Activated T-cell treated with anti-CD3 and anti-CD28 coated beads, Interleukin-2, amount 50 U/mL, for 1 hour (primary cell): ENCODE results near the gene RASA4B.
"Not testable (repeated sequence)": the region's sequence is repeated elsewhere in the genome, so short reads cannot be mapped to it uniquely, and the experiment has no call there.

ENCODE experiments used
- DNase-seq: peaks from one replicate; pipeline ENCODE4 v3.0.0-alpha.2; 2020

Gene RASA4B

DNA sequence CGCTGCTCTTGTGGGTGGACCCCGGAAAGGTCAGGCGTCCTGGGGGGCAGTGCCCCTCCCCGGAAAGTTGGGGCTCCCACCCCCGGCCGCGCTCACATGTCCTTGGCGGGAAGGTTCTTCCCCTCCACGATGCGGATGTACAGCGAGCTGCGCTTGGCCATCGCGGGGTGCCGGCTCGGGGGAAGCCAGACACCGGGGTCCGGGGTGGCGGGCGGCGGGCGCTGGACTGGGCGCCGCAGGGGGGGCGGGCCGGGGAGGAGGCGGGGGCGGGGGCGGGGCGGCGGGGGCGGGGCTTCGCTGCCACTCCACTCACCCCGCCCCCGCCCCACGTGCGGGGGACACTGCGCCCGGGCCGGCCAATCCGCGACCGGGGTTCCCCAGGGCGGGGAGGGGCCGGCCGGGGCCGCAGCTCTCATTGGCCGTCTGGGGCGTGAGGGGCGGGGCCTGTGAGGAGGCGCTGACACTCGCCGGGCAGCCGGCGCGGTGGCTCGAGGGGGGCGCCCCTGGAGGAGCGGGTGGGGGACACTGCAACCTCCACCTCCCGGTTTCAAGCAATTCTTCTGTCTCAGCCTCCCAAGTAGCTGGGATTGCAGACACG is at the start of gene RASA4B:
RASA4B (minus strand) TSS at position 228 of the 598 bp plus-strand sequence; CDS start at position 161, 67 bp downstream.
- DNase-seq: peak; percentile 43

DNA sequence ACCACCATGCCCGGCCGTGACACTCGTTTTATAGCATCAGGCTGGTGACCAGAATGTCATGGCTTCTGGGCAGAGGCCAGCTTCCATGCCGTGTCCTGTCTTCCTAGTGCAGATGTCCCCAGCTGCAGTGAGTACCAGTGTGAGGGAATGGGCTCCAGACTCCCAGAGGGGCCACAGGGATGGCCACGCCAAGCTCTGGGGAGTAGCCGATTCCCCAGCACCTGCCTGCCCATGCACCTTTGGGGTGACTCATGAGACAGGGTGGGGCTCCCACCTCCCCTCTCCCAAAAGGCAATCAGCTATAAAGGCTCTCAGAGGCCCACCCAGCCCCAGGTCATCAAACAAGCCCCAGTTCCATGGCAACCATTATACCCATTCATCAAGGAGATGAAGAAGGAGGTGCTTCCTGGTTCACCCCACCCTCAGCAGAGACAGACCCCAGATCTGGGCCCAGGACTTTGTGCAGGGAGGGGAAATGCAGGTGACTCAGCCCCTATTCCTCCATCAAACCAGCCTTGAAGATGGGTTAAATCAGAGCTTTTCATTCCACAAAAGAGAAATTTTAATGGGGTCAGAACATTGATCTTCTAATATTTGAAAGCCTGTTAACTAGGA is 33.3 kb upstream of the RASA4B start, which contains the start of gene SPDYE2:
SPDYE2 (plus strand) TSS at position 419 of the 615 bp plus-strand sequence. CDS start 2,030 bp downstream, outside the sequence.
- DNase-seq: not testable (repeated sequence)

- not testable (repeated sequence) for DNase-seq
These were observed 28.8 kb upstream of the RASA4B start for GRCh38 chr7:102546353-102546752.

DNA sequence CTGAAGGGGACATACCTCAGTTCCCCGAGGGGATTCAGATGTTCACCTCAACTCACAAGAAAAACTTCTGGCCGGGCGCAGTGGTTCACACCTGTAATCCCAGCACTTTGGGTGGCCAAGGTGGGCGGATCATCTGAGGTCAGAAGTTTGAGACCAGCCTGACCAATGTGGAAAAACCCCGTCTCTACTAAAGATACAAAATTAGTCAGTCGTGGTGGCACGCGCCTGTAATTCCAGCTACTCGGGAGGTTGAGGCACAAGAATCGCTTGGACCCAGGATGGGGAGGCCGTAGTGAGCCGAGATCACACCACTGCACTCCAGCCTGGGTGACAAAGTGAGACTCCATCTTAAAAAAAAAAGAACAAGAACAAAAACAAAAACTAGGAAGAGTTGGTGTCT is 27.7 kb upstream of the RASA4B start:
- not testable (repeated sequence) for DNase-seq

GRCh38 chr7:102544372-102544771 is 26.8 kb upstream of the RASA4B start:
- DNase-seq: not testable (repeated sequence)

- DNase-seq: not testable (repeated sequence)
These were observed 26.0 kb upstream of the RASA4B start, which contains the start of gene UPK3BL2 for GRCh38 chr7:102543596-102543995. UPK3BL2 (minus strand) TSS chr7:102543696; CDS start chr7:102543636, 60 bp downstream.

- not testable (repeated sequence) for DNase-seq
These were observed 25.2 kb upstream of the RASA4B start for GRCh38 chr7:102542771-102543170.

DNA sequence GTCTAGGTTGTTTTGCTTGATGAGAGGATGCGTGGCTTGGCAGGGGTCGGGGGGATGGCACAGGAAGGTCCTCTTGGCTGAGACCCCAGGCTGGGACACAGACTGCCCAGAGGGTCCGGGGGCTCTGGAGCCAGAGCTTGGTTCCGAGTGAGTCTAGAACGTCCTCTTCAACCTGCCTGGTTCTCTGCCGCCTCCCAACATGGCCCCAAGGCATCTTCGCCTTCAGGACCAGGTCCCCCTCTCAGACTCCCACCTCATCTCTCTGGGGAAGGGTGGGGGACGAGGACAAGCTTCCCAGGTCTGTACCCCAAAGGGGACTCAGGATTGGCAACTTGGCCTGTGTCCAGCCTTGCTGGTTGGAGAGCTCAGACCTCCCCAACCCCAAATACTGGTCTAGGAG is 24.5 kb upstream of the RASA4B start:
- DNase-seq: not testable (repeated sequence)

- not testable (repeated sequence) for DNase-seq
These were observed 23.0 kb upstream of the RASA4B start for GRCh38 chr7:102540604-102541003.

DNA sequence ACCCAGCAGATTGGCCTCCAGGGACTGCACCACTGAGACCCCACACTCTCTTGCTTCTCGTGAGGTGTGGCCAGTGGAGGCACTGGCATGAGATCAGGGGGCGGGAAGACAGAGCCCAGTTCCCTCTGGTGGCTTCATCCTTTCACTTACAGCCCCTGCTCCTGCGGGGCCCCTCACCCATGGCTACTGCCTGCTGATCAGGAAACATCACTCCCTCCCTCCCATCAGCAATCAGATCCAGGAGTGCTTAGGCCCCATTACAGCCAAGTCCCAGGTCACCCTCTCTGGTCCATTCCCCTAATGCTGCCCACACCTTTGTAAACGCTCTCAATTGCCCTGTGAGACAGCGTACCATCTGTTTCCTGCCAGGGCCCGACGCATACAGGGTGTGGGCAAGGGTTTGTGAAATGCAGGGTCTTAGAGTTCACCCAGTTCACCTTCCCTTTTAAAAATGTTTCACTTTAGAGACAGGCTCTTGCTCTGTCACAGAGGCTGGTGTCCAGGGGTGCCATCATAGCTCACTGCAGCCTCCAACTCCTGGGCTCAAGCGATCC is 17.6 kb upstream of the RASA4B start:
- not testable (repeated sequence) for DNase-seq

DNA sequence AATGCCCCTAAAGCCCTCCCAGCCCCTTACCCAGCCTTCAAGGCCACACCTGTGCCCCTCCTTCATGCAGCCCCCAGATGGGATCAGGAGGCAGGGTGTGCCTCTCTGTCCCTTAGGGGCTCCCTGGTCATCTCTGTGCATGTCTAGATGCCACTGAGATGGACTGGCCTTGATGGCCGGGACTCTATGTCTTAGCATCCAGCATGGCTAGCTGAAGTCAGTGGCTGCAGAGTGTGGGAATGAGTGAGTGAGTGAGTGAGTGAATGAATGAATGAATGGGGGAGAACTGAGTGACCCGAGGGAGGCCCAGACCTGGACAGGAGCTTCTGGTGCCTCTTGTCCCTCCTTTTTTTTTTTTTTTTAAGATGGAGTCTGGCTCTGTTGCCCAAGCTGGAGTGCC is 14.6 kb upstream of the RASA4B start:
- not testable (repeated sequence) for DNase-seq

- DNase-seq: not testable (repeated sequence)
These were observed 14.0 kb upstream of the RASA4B start for GRCh38 chr7:102531583-102531982.

DNA sequence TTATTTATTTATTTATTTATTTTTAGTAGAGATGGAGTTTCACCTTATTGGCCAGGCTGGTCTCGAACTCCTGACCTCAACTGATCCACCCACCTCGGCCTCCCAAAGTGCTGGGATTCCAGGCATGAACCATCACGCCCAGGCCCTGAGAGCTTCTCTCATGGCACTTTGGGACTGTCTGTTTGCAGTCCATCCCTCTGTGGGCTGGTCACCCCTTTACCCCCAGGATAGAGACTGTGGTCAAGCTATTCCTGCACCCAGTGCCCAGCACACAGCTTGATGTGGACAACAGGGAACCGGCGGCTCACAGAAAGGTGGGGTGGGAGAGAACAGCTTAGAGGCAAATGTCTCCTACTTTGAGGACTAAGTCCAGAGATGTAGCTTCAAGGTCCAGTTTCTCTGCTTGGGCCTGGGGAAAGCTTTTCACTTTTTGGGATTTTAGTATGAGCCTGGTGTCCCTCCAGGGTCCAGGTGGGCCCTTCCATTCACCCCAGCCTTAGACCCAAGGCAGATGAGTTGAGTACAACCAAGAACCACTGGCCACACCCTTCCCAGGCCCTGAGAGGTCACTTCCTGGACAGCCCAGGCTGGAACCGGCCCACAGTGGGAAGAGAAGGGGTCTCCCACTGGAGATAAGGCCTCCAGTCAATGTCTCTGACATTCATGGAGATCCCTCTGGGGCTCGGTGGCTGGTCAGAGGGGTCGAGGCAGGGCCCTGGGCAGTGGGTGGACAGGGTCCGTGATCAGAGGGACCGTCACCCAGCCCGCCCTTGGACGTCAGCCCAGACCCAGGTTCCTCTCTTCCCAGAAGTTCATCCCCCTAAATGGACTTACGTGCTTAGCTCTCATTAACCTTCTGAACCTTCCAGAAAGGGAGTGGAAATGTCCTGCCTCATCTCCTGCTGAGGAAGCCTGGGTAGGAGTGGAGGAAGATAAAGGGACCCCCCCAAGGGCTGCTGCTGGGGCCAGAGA is 10.5 kb upstream of the RASA4B start:
- not testable (repeated sequence) for DNase-seq

- not testable (repeated sequence) for DNase-seq
These were observed 9.6 kb upstream of the RASA4B start for GRCh38 chr7:102527182-102527581.

- not testable (repeated sequence) for DNase-seq
These were observed 7.2 kb upstream of the RASA4B start for GRCh38 chr7:102524803-102525202.

DNA sequence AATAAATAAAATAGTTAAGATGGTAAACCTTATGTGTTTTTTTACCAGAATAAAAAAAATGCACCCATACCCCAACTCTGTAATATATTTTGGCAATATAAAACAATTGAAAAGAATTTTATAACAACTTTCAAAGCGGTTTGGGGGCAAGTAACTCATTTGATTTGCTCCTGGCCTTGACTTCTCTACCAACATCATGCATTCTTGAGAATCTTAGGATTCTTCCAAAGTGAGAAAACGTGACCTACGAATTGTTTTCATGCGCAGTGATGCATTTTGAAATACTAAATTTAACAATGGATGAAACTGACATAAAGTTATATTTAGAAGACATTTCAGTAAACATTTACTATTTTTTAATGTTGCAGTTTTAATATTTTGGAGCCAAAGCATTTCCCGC is 3.2 kb upstream of the RASA4B start:
- not testable (repeated sequence) for DNase-seq

DNA sequence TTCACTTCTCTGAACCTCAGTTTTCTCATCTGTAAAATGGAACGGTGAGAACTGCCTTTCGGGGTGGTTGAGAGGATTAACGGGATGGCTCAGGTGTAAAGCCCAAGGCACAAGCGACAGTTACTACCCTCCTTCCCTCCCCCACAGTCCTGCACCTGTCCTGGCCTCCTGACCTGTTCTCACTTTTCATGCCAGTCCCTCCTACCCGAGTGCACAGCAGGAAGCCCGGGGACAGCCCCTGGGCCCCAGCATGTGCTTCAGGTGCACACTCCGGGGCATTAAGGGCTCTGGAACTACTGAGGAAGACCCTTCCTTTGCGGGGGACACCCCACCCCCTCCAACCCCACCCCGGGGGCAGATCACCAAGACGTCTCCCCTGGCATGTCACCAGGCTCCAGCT is 626 bp downstream of the RASA4B start:
- DNase-seq: not testable (repeated sequence)

- not testable (repeated sequence) for DNase-seq
These were observed 1.7 kb downstream of the RASA4B start for GRCh38 chr7:102515889-102516288.

DNA sequence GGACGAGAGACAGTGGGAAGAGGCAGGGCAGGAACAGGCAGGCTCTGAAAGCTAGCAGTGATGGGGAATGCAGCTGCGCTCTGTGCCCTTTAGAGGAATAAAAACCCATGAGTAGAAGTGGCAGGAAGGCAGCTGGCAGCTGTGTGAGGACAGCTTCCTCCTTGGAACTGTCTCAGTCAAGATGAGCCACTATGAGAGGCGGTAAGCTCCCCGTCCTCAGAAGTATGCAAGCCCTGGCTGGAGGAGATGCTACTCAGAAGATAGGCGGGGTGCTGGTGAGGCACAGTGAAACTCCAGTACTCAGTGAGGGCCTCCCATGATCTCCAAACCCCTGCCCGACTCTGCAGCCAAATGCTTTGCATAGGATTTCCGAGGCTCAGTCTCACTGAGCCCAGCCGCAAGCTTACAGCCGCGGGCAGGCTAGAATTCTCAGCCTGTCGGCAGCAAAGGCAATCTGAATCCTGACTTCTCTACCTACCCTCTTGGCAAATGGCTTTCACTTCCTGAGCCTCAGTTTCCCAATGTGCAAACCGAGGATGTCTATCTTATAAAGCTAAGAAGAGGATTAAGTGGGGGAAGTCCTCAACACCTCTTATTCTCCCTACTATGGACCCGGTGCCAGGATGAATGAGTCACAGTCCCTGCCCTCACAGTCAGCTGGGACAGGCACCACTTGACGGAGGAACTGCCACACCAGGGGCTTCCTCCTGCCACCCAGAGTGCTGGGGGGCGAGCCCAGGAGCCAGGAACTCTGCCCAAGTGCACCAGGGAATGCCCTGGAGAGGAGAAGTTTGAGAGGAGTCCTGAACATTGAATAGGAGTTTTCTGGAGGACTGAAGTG is 2.5 kb downstream of the RASA4B start:
- DNase-seq: not testable (repeated sequence)

- peak; percentile 23 for DNase-seq
These were observed 4.8 kb downstream of the RASA4B start for GRCh38 chr7:102512642-102513221.

DNA sequence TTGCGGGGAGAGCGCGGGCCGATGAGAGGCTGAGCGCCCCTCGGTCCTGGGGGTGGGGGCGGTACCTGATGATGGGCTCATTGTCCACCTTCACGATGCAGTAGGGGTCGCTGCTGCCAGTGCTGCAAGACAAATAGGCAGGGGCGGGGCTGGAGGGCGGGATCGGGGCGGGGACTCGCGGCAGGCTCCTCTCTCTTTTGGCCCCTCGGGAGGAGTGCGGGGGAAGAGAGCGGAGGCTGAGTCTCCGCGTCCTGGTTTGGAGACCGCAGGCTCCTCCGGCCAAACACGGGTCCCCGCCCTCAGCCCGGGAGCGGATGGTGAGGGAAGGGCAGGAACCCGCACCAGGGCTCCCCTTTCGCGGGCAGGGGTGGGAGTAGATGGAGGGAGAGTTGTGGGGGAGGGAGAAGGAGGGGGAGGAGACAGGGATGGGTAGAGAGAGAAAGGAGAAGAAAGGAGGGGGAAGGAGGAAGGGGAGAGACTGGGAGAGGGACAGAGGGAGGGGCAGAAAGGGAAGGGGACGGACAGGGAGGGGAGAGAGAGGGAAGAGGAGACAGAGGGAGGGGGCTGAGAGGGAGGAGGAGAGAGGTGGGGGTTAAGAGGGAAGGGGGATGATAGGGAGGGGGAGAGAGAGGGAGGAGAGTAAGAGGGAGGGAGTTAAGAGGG is 5.6 kb downstream of the RASA4B start:
- not testable (repeated sequence) for DNase-seq
